PC-9 (cell line): ENCODE data around the gene CPPED1.

ENCODE experiments used
- EZH2 ChIP-seq: fragments of 200-600 bp; sonication (generic); IDR thresholded peaks from 2 replicates; pipeline ENCODE4 v1.8.0; 2017; ENCODE audit warnings: antibody characterized with exemption, low read depth
- TF ChIP-seq, protein P1 (sequence below): fragments of 200-600 bp; sonication (generic); conservative IDR thresholded peaks from 2 replicates; pipeline ENCODE4 v1.6.1; 2017; ENCODE audit warnings: mixed run types, antibody characterized with exemption, mild to moderate bottlenecking, moderate library complexity

DNA sequence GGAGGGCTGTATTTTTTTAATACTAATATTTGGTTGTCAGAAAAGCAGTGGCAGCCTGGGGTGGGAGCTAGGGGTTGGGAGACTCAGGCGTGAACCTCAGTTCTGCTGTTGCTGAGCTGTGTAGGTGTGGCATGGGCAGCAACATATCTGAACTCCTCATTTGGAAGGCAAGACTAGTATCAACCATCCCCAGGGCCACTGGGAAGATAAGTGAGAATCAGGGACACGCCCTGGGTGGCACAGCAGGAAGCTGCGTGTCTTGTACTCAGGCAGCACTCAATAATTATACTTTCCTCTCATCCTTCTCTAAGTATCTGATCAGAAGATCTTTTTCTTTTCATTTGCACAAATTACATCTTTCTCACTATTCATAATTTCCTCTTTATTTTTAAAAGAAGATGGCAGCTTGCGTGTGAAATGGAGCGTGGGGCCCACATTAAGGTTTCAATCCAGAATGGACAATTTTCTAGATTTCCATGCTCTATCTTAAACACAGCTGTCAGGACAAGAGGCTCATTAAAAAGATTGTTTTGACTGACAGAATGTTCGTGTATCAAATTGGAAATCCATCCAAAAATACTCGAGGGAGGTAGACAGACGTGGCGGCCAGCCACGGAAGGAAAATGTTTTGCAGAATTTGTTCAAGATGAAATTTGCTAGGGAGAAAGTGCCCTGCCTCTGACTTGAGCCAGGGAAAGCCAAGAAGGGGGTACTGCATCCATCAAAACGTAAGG is 121.1 kb downstream of the CPPED1 start:
- TF ChIP-seq, protein P1, sequence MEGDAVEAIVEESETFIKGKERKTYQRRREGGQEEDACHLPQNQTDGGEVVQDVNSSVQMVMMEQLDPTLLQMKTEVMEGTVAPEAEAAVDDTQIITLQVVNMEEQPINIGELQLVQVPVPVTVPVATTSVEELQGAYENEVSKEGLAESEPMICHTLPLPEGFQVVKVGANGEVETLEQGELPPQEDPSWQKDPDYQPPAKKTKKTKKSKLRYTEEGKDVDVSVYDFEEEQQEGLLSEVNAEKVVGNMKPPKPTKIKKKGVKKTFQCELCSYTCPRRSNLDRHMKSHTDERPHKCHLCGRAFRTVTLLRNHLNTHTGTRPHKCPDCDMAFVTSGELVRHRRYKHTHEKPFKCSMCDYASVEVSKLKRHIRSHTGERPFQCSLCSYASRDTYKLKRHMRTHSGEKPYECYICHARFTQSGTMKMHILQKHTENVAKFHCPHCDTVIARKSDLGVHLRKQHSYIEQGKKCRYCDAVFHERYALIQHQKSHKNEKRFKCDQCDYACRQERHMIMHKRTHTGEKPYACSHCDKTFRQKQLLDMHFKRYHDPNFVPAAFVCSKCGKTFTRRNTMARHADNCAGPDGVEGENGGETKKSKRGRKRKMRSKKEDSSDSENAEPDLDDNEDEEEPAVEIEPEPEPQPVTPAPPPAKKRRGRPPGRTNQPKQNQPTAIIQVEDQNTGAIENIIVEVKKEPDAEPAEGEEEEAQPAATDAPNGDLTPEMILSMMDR = no peak
- no peak for TF ChIP-seq EZH2
